H9 (cell line): ENCODE results near the gene ARSG. TPM values are rescaled to one million over a fixed set of nuclear protein-coding genes. Genes with fewer than 3 reads are reported as not detected.

Experiments used
- DNase-seq: peaks from one replicate; pipeline ENCODE4 v3.0.0-alpha.2; 2017
- H2AFZ ChIP-seq: one replicate; pipeline ENCODE4 v1.6.1; 2013; ENCODE audit warnings: mild to moderate bottlenecking, low read length, control low read depth, moderate library complexity
- H2AK5ac ChIP-seq: 2 replicates; pipeline ENCODE4 v1.6.1; 2013; ENCODE audit warnings: low read length, control low read depth, mixed read lengths; ENCODE audit not compliant: insufficient read length
- H2BK120ac ChIP-seq: one replicate; pipeline ENCODE4 v1.6.1; 2013; ENCODE audit warnings: low read depth, mild to moderate bottlenecking, low read length, control low read depth, inconsistent platforms; ENCODE audit not compliant: poor library complexity, severe bottlenecking
- H2BK12ac ChIP-seq: 2 replicates; pipeline ENCODE4 v1.6.1; 2013; ENCODE audit warnings: low read length, control low read depth, mixed read lengths, low read depth; ENCODE audit not compliant: insufficient read length
- H2BK15ac ChIP-seq: 2 replicates; pipeline ENCODE4 v1.6.1; 2013; ENCODE audit warnings: low read depth, low read length, control low read depth
- H2BK20ac ChIP-seq: one replicate; pipeline ENCODE4 v1.6.1; 2013; ENCODE audit warnings: low read depth, mild to moderate bottlenecking, low read length, control low read depth, inconsistent platforms; ENCODE audit not compliant: poor library complexity, severe bottlenecking
- H2BK5ac ChIP-seq: 2 replicates; pipeline ENCODE4 v1.6.1; 2013; ENCODE audit warnings: low read length, control low read depth, mixed read lengths; ENCODE audit not compliant: insufficient read length
- H3K14ac ChIP-seq: 2 replicates; pipeline ENCODE4 v1.6.1; 2013; ENCODE audit warnings: low read length, control low read depth; ENCODE audit not compliant: insufficient read depth
- H3K18ac ChIP-seq: 2 replicates; pipeline ENCODE4 v1.6.1; 2013; ENCODE audit warnings: low read depth, mild to moderate bottlenecking, mixed read lengths, low read length, control low read depth; ENCODE audit not compliant: insufficient read length
- H3K23ac ChIP-seq: 2 replicates; pipeline ENCODE4 v1.6.1; 2013; ENCODE audit warnings: low read length, control low read depth, mixed read lengths, low read depth; ENCODE audit not compliant: insufficient read length
- H3K23me2 ChIP-seq: 2 replicates; pipeline ENCODE4 v1.6.1; 2013; ENCODE audit warnings: low read depth, mild to moderate bottlenecking, mixed read lengths, low read length, control low read depth; ENCODE audit not compliant: insufficient read length, poor library complexity, severe bottlenecking
- H3K27ac ChIP-seq: 2 replicates; pipeline ENCODE4 v1.5.1; 2013; ENCODE audit warnings: low read length, control low read depth, mixed read lengths, low read depth; ENCODE audit not compliant: insufficient read length
- H3K27me3 ChIP-seq: 2 replicates; pipeline ENCODE4 v1.6.1; 2013; ENCODE audit warnings: low read length, control low read depth, inconsistent platforms; ENCODE audit not compliant: insufficient read depth
- H3K4ac ChIP-seq: 2 replicates; pipeline ENCODE4 v1.6.1; 2013; ENCODE audit warnings: low read depth, mild to moderate bottlenecking, control low read depth, inconsistent platforms, low read length, moderate library complexity
- H3K4me1 ChIP-seq: 2 replicates; pipeline ENCODE4 v1.6.1; 2013; ENCODE audit warnings: low read length, control low read depth, inconsistent platforms; ENCODE audit not compliant: insufficient read depth
- H3K4me2 ChIP-seq: 2 replicates; pipeline ENCODE4 v1.6.1; 2013; ENCODE audit warnings: low read length, control low read depth, mixed read lengths; ENCODE audit not compliant: insufficient read length, insufficient read depth
- H3K56ac ChIP-seq: 2 replicates; pipeline ENCODE4 v1.6.1; 2013; ENCODE audit warnings: low read depth, mild to moderate bottlenecking, mixed read lengths, low read length, control low read depth; ENCODE audit not compliant: insufficient read length
- H3K79me1 ChIP-seq: 2 replicates; pipeline ENCODE4 v1.6.1; 2013; ENCODE audit warnings: low read depth, mild to moderate bottlenecking, moderate library complexity, low read length, control low read depth, inconsistent platforms; ENCODE audit not compliant: insufficient read depth, poor library complexity, severe bottlenecking
- H3K79me2 ChIP-seq: 2 replicates; pipeline ENCODE4 v1.6.1; 2013; ENCODE audit warnings: low read length, control low read depth, inconsistent platforms; ENCODE audit not compliant: insufficient read depth
- H3K9ac ChIP-seq: 2 replicates; pipeline ENCODE4 v1.6.1; 2013; ENCODE audit warnings: low read length, control low read depth, mixed read lengths; ENCODE audit not compliant: insufficient read length; ENCODE audit errors: extremely low read depth
- H3K9me3 ChIP-seq: one replicate; pipeline ENCODE4 v1.6.1; 2013; ENCODE audit warnings: low read depth, low read length, inconsistent platforms; ENCODE audit not compliant: control insufficient read depth
- H3T11ph ChIP-seq: one replicate; pipeline ENCODE4 v1.6.1; 2013; ENCODE audit warnings: mild to moderate bottlenecking, low read length, control low read depth, inconsistent platforms
- H4K20me1 ChIP-seq: one replicate; pipeline ENCODE4 v1.6.1; 2013; ENCODE audit not compliant: control insufficient read depth, insufficient read length, insufficient read depth
- H4K5ac ChIP-seq: 2 replicates; pipeline ENCODE4 v1.6.1; 2013; ENCODE audit warnings: low read depth, mild to moderate bottlenecking, mixed read lengths, low read length, control low read depth; ENCODE audit not compliant: insufficient read length
- H4K8ac ChIP-seq: replicated peaks from 2 replicates; pipeline ENCODE4 v1.6.1; 2013; ENCODE audit warnings: low read length, control low read depth, mixed read lengths, low read depth; ENCODE audit not compliant: insufficient read length
- H4K91ac ChIP-seq: 2 replicates; pipeline ENCODE4 v1.6.1; 2013; ENCODE audit warnings: low read depth, mild to moderate bottlenecking, moderate library complexity, mixed read lengths, low read length, control low read depth; ENCODE audit not compliant: insufficient read length
- H3K27ac Mint-ChIP-seq, 3 experiments: 2 replicates in 2 of 3; 3 replicates in 1 of 3; pipeline ENCODE4 v1.8.0; 2020 to 2021; ENCODE audit warnings: mixed read lengths in 3 of 3, mild to moderate bottlenecking in 1 of 3, moderate library complexity in 1 of 3
- H3K27me3 Mint-ChIP-seq: 2 replicates; pipeline ENCODE4 v1.8.0; 2021; ENCODE audit warnings: low read depth, mild to moderate bottlenecking, moderate library complexity, mixed read lengths
- H3K36me3 Mint-ChIP-seq, 3 experiments: 2 replicates in 2 of 3; 3 replicates in 1 of 3; pipeline ENCODE4 v1.8.0; 2020 to 2021; ENCODE audit warnings: low read depth in 3 of 3, mixed read lengths in 3 of 3; ENCODE audit not compliant: insufficient read depth in 1 of 3
- H3K4me1 Mint-ChIP-seq, 2 experiments: 2 replicates each; pipeline ENCODE4 v1.8.0; 2020; ENCODE audit warnings: mixed read lengths in 2 of 2
- H3K4me3 Mint-ChIP-seq, 2 experiments: 2 replicates in 1 of 2; 3 replicates in 1 of 2; pipeline ENCODE4 v1.8.0; 2020 to 2021; ENCODE audit warnings: mild to moderate bottlenecking in 2 of 2, mixed read lengths in 2 of 2, moderate library complexity in 1 of 2
- H3K9me3 Mint-ChIP-seq, 2 experiments: 2 replicates in 1 of 2; 3 replicates in 1 of 2; pipeline ENCODE4 v1.8.0; 2020; ENCODE audit warnings: mild to moderate bottlenecking in 2 of 2, mixed read lengths in 2 of 2, moderate library complexity in 1 of 2
- WGBS: extraction: QIAGEN DNeasy Blood & Tissue Kit; methylation state at CpG from one replicate; pipeline ENCODE4 v1.1.7; 2013; ENCODE audit warnings: missing lambda C conversion rate, low lambda C conversion rate, mixed read lengths; ENCODE audit not compliant: insufficient read length; ENCODE audit errors: extremely low coverage; 5-methylcytosine and 5-hydroxymethylcytosine counted together
- total RNA-seq: library from RNA; stranded (reverse); gene quantifications from 2 replicates; pipeline ENCODE4 v1.2.1, GENCODE V29; 2021
- TF ChIP-seq, protein P1 (sequence below): fragments of 200-600 bp; sonication (generic); conservative IDR thresholded peaks from 3 replicates; pipeline ENCODE4 v1.8.0; 2021; ENCODE audit warnings: antibody characterized with exemption, mild to moderate bottlenecking

ARSG gene
- total RNA-seq, 1 experiment from 2014 or later: 3.6 TPM

DNA sequence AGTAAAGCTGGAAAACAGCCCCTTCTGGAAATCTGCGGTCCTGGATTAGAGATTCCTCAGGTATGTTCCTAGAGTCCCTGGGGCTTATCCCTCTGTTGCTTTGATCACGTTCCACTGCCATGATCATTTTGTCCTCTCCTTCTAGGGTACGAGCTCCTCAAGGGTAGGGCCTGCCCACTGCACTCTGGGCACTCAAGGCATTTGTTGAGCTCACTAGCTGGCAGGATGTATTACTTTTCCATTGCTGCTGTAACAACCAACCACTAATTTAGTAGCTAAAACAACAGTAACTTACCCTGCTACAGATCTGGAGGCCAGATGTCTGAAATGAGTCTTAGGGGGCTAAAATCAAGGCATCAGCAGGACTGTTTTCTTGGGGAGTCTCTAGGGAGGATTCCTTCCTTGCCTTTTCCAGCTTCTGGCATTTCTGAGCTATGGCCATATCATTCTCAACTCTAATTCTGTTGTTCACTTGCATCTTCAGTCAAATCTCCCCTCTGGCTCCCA lies 65.7 kb downstream of the ARSG start:
- no peak overlapping the region for H3K27ac ChIP-seq
- H3K9me3 ChIP-seq: no peaks in the 10 kb centered on the region
- H3K9me3 Mint-ChIP-seq: no peaks in the 10 kb centered on the region; a peak in 1 of 5 replicates
- H4K5ac ChIP-seq: no peak overlapping the region
- H3K14ac ChIP-seq: no peak overlapping the region
- H4K8ac ChIP-seq: no peak overlapping the region
- no peaks in the 10 kb centered on the region for H3K27me3 Mint-ChIP-seq
- no peak overlapping the region for H3K4me2 ChIP-seq
- H3K4ac ChIP-seq: no peak overlapping the region
- H3K18ac ChIP-seq: no peak overlapping the region
- no peak for DNase-seq
- H3K36me3 Mint-ChIP-seq: peaks cover under 1 to 7% (median 6%) of the 10 kb centered on the region in 3 experiments; a peak in 5 of 7 replicates
- H3K4me1 Mint-ChIP-seq: peaks cover 17 to 19% of the 10 kb centered on the region in 2 experiments
- TF ChIP-seq, protein P1, sequence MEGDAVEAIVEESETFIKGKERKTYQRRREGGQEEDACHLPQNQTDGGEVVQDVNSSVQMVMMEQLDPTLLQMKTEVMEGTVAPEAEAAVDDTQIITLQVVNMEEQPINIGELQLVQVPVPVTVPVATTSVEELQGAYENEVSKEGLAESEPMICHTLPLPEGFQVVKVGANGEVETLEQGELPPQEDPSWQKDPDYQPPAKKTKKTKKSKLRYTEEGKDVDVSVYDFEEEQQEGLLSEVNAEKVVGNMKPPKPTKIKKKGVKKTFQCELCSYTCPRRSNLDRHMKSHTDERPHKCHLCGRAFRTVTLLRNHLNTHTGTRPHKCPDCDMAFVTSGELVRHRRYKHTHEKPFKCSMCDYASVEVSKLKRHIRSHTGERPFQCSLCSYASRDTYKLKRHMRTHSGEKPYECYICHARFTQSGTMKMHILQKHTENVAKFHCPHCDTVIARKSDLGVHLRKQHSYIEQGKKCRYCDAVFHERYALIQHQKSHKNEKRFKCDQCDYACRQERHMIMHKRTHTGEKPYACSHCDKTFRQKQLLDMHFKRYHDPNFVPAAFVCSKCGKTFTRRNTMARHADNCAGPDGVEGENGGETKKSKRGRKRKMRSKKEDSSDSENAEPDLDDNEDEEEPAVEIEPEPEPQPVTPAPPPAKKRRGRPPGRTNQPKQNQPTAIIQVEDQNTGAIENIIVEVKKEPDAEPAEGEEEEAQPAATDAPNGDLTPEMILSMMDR: no peak
- no peak overlapping the region for H4K91ac ChIP-seq
- H3K23me2 ChIP-seq: no peaks in the 10 kb centered on the region
- H3K27ac Mint-ChIP-seq: no peak overlapping the region
- no peak overlapping the region for H2BK5ac ChIP-seq
- H3K79me1 ChIP-seq: no peaks in the 10 kb centered on the region
- no peaks in the 10 kb centered on the region for H3K79me2 ChIP-seq
- H2BK20ac ChIP-seq: no peak overlapping the region
- WGBS: no CpG with 5 or more reads among the region's 3 CpGs
- H2BK15ac ChIP-seq: no peak overlapping the region
- no peak overlapping the region for H3T11ph ChIP-seq
- no peak overlapping the region for H3K56ac ChIP-seq
- H2AFZ ChIP-seq: no peak overlapping the region
- H3K4me1 ChIP-seq: peaks cover 4% of the 10 kb centered on the region
- H2BK12ac ChIP-seq: no peak overlapping the region
- no peak overlapping the region for H2BK120ac ChIP-seq
- no peaks in the 10 kb centered on the region for H4K20me1 ChIP-seq
- no peaks in the 10 kb centered on the region for H3K27me3 ChIP-seq
- no peak overlapping the region for H3K23ac ChIP-seq
- no peak overlapping the region for H2AK5ac ChIP-seq
- no peak overlapping the region for H3K9ac ChIP-seq
- no peak overlapping the region for H3K4me3 Mint-ChIP-seq
